Loucy (cell line): ENCODE measurements around the gene TACC2.

Experiments used
- H2AFZ ChIP-seq: fragments of 200-600 bp; sonication (generic); 2 replicates; pipeline ENCODE4 v1.6.0; 2016; ENCODE audit warnings: antibody characterized with exemption, mild to moderate bottlenecking, low read length, moderate library complexity
- H3F3A ChIP-seq: fragments of 200-600 bp; 2 replicates; pipeline ENCODE4 v1.6.0; 2016; ENCODE audit warnings: antibody characterized with exemption, low read depth, mild to moderate bottlenecking
- H3K27me3 ChIP-seq: fragments of 200-600 bp; sonication (generic); 2 replicates; pipeline ENCODE4 v1.6.1; 2014; ENCODE audit warnings: low read length, mild to moderate bottlenecking; ENCODE audit not compliant: insufficient read depth, poor library complexity, severe bottlenecking
- H3K36me3 ChIP-seq: fragments of 200-600 bp; sonication (generic); 2 replicates; pipeline ENCODE4 v1.6.1; 2016; ENCODE audit warnings: low read length; ENCODE audit not compliant: insufficient read depth
- H3K4me1 ChIP-seq: fragments of 200-600 bp; sonication (generic); 2 replicates; pipeline ENCODE4 v1.5.1; 2014; ENCODE audit warnings: low read length, mild to moderate bottlenecking; ENCODE audit not compliant: insufficient read depth, poor library complexity, severe bottlenecking
- H3K4me2 ChIP-seq: fragments of 200-600 bp; sonication (generic); 2 replicates; pipeline ENCODE4 v1.6.0; 2014; ENCODE audit warnings: antibody characterized with exemption, low read length, low read depth, mild to moderate bottlenecking; ENCODE audit not compliant: poor library complexity, severe bottlenecking
- H3K4me3 ChIP-seq: fragments of 200-600 bp; sonication (generic); 2 replicates; pipeline ENCODE4 v1.5.1; 2014; ENCODE audit warnings: low read length, mild to moderate bottlenecking, mixed read lengths; ENCODE audit not compliant: poor library complexity, severe bottlenecking
- H3K79me2 ChIP-seq: fragments of 200-600 bp; sonication (generic); 2 replicates; pipeline ENCODE4 v1.6.1; 2014; ENCODE audit warnings: low read length; ENCODE audit not compliant: insufficient read depth
- H3K9ac ChIP-seq: fragments of 200-600 bp; sonication (generic); 2 replicates; pipeline ENCODE4 v1.6.0; 2014; ENCODE audit warnings: mild to moderate bottlenecking, low read depth, low read length, moderate library complexity; ENCODE audit not compliant: poor library complexity, severe bottlenecking
- H3K9me2 ChIP-seq: fragments of 200-600 bp; sonication (generic); replicated peaks from 2 replicates; pipeline ENCODE4 v1.6.1; 2016; ENCODE audit warnings: low read depth, low read length, mixed read lengths
- H3K9me3 ChIP-seq: fragments of 200-600 bp; sonication (generic); 2 replicates; pipeline ENCODE4 v1.6.1; 2014; ENCODE audit warnings: mild to moderate bottlenecking, antibody characterized with exemption, low read length, low read depth; ENCODE audit not compliant: insufficient read depth
- H4K20me1 ChIP-seq: fragments of 200-600 bp; sonication (generic); 2 replicates; pipeline ENCODE4 v1.6.0; 2014; ENCODE audit warnings: antibody characterized with exemption, low read length, mild to moderate bottlenecking; ENCODE audit not compliant: insufficient read depth, poor library complexity, severe bottlenecking
- EZH2phosphoT487 ChIP-seq: fragments of 200-600 bp; IDR thresholded peaks from 2 replicates; pipeline ENCODE4 v1.6.1; 2018; ENCODE audit warnings: antibody characterized with exemption, mild to moderate bottlenecking, moderate library complexity, borderline replicate concordance
- TF ChIP-seq, protein P1 (sequence below): fragments of 200-600 bp; sonication (generic); conservative IDR thresholded peaks from 2 replicates; pipeline ENCODE4 v1.5.1; 2014; ENCODE audit warnings: mild to moderate bottlenecking, antibody characterized with exemption, low read length

Gene TACC2

DNA sequence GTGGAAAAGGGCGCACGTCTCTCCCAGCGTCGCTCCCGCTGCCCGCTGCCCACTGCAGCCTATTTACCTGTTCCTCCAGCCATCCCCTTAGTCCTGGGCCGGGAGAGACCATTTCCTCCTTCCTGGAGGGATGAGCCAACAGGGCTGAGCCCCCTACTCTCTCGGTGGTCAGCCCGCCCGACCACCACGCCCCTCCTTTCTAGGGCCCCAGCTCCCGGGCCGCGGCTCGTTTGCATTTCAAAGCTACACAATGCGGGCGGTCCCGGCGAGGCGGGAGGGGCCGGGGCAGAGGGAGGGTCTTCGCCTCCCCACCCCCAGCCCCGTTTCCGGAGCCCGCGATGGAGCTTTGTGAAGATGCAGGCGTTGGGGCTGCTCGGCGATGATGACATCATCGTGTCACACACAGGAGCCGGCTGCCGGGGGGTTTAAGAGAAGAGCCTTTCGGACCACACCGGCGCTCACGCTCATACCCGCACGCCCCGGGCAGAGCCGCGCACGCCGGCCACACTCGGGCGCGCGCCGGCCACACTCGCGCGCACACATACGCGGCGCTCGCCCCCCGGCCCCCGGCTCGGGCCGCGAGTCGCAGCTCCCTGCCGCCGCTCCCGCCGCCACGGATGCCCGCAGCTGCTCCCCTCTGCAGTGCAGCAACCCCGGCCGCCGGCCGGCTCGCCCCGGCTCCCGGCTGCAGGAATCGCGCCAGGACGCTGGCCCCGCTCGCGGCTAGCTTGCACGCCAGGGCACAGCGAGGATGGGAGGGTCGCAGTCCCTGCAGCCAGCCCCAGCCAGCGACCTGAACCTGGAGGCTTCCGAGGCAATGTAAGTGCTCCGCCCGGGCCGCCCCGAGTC is 174.4 kb downstream of the TACC2 start:
- Histone ChIP-seq H3K4me3 (no peak overlapping the region), H3K4me1 (no peaks in the 10 kb centered on the region), H3K79me2 (no peaks in the 10 kb centered on the region), H3K27me3 (no peaks in the 10 kb centered on the region), H3K36me3 (no peaks in the 10 kb centered on the region), H3K9ac (no peak overlapping the region), H3K9me2 (no peaks in the 10 kb centered on the region), H3K4me2 (no peak overlapping the region), H2AFZ (no peak overlapping the region), H3K9me3 (peaks cover 6% of the 10 kb centered on the region; the same call in 1 of the 2 replicates), H3F3A (no peaks in the 10 kb centered on the region), H4K20me1 (no peaks in the 10 kb centered on the region)
- TF ChIP-seq EZH2phosphoT487 = no peak
- TF ChIP-seq, protein P1, sequence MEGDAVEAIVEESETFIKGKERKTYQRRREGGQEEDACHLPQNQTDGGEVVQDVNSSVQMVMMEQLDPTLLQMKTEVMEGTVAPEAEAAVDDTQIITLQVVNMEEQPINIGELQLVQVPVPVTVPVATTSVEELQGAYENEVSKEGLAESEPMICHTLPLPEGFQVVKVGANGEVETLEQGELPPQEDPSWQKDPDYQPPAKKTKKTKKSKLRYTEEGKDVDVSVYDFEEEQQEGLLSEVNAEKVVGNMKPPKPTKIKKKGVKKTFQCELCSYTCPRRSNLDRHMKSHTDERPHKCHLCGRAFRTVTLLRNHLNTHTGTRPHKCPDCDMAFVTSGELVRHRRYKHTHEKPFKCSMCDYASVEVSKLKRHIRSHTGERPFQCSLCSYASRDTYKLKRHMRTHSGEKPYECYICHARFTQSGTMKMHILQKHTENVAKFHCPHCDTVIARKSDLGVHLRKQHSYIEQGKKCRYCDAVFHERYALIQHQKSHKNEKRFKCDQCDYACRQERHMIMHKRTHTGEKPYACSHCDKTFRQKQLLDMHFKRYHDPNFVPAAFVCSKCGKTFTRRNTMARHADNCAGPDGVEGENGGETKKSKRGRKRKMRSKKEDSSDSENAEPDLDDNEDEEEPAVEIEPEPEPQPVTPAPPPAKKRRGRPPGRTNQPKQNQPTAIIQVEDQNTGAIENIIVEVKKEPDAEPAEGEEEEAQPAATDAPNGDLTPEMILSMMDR = no peak

DNA sequence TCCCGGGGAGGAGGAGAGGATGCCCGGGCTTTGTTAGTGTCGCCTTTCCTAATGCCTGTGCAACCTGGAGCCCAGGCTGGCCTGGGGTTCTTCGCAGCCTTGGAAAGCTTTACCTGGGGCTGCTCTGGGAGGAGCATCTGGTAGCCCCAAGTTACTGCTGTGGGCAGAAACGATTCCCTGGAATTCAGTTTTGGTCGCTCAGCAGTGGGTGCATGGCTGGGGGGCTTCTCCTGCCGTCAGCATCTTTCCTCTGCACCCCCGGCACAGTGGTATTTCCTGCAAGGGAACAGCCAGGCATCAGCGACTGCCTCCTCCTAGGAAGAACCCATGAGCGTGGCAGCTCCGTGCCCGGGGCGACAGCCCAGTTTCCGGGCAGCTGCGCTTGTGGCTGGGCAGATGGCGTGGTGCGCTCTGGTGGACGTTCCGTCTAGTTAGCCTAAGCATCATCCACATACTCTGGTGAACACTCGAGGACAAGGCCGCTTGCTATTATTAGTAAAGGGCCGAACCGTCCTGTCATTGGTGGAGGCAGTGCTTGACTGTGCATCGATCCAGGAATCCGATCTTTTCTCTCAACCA is 175.1 kb downstream of the TACC2 start:
- H3K36me3 ChIP-seq = no peaks in the 10 kb centered on the region
- no peaks in the 10 kb centered on the region for H3K79me2 ChIP-seq
- no peak overlapping the region for H3K4me3 ChIP-seq
- no peaks in the 10 kb centered on the region for H3K9me2 ChIP-seq
- peaks cover 6% of the 10 kb centered on the region; the same call in 1 of the 2 replicates for H3K9me3 ChIP-seq
- no peak overlapping the region for H2AFZ ChIP-seq
- no peaks in the 10 kb centered on the region for H3K27me3 ChIP-seq
- H3K9ac ChIP-seq = no peak overlapping the region
- no peaks in the 10 kb centered on the region for H4K20me1 ChIP-seq
- H3K4me1 ChIP-seq = no peaks in the 10 kb centered on the region
- TF ChIP-seq EZH2phosphoT487 = no peak
- TF ChIP-seq, protein P1 = no peak
- H3F3A ChIP-seq = no peaks in the 10 kb centered on the region
- H3K4me2 ChIP-seq = no peak overlapping the region

DNA sequence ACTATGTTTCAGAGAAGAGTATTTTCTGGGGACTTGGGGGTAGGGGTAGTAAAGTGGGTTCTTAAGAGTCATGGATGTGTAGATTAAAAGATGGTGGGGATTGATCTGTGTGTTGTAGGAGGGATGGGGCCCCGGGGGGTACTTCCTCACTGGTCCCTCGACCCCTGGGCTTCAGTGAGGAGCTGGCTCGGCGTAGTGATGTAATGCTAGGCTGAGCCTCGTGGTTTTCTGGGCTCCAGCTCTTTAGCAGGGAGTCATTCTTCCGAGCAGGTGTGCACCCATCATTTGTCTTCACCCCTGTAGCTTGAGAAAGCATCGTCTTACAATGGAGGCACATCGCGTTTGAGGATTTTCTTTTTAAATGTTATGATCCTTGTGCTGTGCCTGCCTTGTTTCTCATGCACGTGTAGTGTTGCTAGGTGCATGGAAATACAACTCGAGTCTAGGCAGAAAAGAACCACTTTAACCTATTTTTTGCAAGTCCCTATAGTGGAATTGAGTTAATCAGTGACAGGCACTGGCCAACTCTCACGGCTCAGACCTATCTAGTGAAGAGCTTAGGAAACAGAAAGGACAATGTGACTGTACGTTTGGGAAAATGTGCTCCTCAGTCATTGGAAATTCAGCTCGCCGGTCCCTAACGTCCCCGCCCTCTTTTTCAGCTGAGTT is 176.0 kb downstream of the TACC2 start:
- Histone ChIP-seq H3K79me2 (no peaks in the 10 kb centered on the region), H3K36me3 (no peaks in the 10 kb centered on the region), H3K27me3 (no peaks in the 10 kb centered on the region), H3K4me3 (no peak overlapping the region), H3K4me1 (no peaks in the 10 kb centered on the region), H3K9me2 (no peaks in the 10 kb centered on the region), H3K4me2 (no peak overlapping the region), H3F3A (no peaks in the 10 kb centered on the region), H4K20me1 (no peaks in the 10 kb centered on the region), H2AFZ (no peak overlapping the region), H3K9ac (no peak overlapping the region), H3K9me3 (peaks cover 6% of the 10 kb centered on the region; the same call in 1 of the 2 replicates)
- TF ChIP-seq, protein P1 = no peak
- TF ChIP-seq EZH2phosphoT487 = no peak
